ENCODE measurements around the gene MAP4. TPM values are rescaled to one million over a fixed set of nuclear protein-coding genes. Genes with fewer than 3 reads are reported as not detected.

Gene MAP4
- total RNA-seq, 1 donor = 17.9 TPM

DNA sequence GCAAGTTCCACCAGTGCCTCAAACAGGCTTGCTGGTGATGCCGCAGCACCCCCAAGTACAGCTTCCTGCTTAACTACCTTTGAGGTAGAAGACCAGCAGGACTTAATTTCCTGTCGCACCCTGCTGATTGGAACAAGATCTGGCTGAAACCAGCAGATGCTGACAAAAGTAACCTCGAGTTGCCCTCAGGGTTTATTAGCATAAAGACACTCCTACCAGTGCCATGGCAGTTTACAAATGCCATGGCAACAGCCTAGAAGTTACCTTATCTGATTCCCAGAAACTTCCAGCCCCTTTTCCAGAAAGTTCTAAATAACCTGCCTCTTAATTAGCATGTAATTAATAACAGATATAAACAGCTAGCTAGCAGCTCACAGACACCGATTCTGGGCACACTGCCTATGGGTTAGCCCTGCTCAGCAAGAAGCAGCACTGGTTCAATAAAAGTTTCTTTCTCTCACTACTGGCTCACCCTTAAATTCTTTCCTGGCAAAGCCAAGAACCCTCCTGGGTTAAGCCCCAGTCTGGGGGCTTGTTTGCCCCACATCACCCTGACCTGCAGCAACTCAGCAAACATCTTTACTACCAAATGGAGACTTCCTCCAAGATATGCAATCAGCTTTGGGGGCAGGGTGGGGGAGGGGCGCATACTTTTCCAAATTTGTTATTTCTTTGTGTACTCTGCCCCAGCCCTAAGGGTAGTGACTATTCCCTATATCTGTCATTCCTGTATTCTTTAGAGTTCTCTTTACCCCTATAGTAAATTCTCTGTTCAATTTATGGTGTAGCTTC, 54.2 kb downstream of the MAP4 start:
- H3K27me3 ChIP-seq (ENCODE audit: insufficient read depth, low read length) = no peaks in the 10 kb centered on the region
- H3K4me3 ChIP-seq (ENCODE audit: low read length) = no peak overlapping the region
- H3K9me3 ChIP-seq (ENCODE audit: low read depth, low read length) = no peaks in the 10 kb centered on the region
- H3K4me1 ChIP-seq (ENCODE audit: insufficient read depth, low read length) = peaks cover 10% of the 10 kb centered on the region

DNA sequence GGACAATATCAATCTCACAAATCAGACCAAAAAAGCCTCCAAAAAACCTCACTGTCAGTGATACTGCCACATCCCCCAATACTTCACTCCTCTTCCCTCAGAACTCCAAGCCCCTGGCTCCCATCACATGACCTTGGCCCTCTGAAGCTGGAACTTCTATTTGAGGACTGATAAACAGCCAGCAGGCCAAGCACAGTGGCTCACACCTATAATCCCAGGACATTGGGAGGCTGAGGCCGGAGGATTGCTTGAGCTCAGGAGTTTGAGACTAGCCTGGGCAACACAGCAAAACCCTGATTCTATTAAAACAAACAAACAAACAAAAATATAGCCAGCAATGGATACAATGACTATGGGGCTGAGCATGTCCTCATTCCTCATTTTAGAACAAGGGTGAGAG, 55.2 kb downstream of the MAP4 start:
- no peaks in the 10 kb centered on the region for H3K27me3 ChIP-seq (ENCODE audit: insufficient read depth, low read length)
- H3K4me1 ChIP-seq (ENCODE audit: insufficient read depth, low read length) = peaks cover 10% of the 10 kb centered on the region
- no peaks in the 10 kb centered on the region for H3K9me3 ChIP-seq (ENCODE audit: low read depth, low read length)
- no peak overlapping the region for H3K4me3 ChIP-seq (ENCODE audit: low read length)

- Histone ChIP-seq H3K4me3 (ENCODE audit: low read length) (no peak overlapping the region), H3K9me3 (ENCODE audit: low read depth, low read length) (no peaks in the 10 kb centered on the region), H3K27me3 (ENCODE audit: insufficient read depth, low read length) (no peaks in the 10 kb centered on the region), H3K4me1 (ENCODE audit: insufficient read depth, low read length) (peaks cover 2% of the 10 kb centered on the region)
These were observed 59.7 kb downstream of the MAP4 start for GRCh38 chr3:47956521-47956920.

DNA sequence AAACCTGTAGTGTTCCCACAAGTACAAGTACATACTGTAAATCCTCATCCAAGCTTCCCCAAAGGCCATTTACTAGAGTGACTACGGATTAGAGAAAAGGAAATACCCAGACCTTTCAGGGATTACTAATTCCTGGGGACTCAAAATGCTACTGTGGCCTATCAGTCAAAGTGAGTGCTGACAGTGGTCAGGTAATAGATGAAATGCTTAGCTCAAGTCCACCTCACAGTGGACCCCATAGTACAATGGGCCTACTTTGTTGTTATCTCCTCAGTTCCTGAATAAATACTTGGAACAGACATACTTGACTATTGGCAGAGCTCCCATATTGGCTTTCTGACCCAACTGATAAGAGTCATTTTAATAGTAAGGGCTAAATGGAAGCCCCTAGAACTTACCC, 61.6 kb downstream of the MAP4 start:
- no peaks in the 10 kb centered on the region for H3K9me3 ChIP-seq (ENCODE audit: low read depth, low read length)
- no peaks in the 10 kb centered on the region for H3K4me1 ChIP-seq (ENCODE audit: insufficient read depth, low read length)
- H3K27me3 ChIP-seq (ENCODE audit: insufficient read depth, low read length) = no peaks in the 10 kb centered on the region
- no peak overlapping the region for H3K4me3 ChIP-seq (ENCODE audit: low read length)

DNA sequence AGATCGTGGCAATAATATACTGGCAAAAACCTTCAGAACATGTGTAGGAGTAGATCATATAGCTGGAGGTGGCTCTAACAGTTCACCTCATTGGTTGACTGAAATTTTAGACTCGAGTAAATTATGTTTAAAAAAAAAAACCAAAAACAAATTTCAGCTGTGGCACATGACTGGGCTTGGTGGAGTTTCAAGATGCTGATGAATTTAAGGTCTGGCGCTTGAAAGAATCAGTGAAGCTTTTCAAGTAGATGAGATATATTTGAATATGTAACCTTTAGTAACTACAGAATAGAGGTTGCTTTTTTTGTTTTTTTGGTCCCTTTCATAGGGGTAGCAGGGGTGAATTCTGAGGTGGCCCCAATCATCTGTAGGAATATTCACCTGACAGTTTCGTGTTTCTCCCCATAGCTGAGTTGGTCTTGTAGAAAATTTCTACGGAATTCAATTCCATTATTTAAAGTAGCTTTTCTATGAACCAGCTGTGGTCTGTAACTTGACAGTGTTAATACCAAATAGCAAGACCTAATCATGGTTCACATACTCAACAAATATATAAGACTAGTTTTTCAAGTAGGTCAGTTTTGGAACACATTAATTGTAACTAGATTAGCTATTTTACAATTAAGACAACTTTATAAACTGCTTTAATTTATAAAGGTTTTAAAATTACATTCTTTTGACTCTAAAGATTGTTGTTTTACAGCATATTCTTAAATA, 65.6 kb downstream of the MAP4 start:
- no peaks in the 10 kb centered on the region for H3K27me3 ChIP-seq (ENCODE audit: insufficient read depth, low read length)
- no peaks in the 10 kb centered on the region for H3K9me3 ChIP-seq (ENCODE audit: low read depth, low read length)
- H3K4me1 ChIP-seq (ENCODE audit: insufficient read depth, low read length) = no peaks in the 10 kb centered on the region
- no peak overlapping the region for H3K4me3 ChIP-seq (ENCODE audit: low read length)

DNA sequence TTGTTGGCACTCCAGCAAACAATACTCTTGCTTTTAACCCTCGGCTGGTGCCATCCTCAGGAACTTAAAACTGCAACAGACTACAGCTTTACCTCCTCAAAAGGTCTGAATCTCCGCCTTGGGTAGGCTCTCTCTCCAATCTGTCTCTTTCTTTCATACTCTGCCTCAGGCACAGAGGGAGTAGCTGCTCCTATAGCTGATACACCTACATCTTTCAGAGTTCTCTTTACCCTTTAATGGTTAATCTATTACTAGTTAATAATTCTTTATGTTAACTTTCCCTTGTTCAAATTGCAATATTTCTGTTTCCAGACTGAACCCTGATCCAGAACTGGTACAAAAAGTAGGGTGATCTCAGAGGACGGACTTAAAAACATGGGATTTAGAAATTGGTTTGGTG, 66.2 kb downstream of the MAP4 start:
- Histone ChIP-seq H3K9me3 (ENCODE audit: low read depth, low read length) (no peaks in the 10 kb centered on the region), H3K4me3 (ENCODE audit: low read length) (no peak overlapping the region), H3K4me1 (ENCODE audit: insufficient read depth, low read length) (no peaks in the 10 kb centered on the region), H3K27me3 (ENCODE audit: insufficient read depth, low read length) (no peaks in the 10 kb centered on the region)

DNA sequence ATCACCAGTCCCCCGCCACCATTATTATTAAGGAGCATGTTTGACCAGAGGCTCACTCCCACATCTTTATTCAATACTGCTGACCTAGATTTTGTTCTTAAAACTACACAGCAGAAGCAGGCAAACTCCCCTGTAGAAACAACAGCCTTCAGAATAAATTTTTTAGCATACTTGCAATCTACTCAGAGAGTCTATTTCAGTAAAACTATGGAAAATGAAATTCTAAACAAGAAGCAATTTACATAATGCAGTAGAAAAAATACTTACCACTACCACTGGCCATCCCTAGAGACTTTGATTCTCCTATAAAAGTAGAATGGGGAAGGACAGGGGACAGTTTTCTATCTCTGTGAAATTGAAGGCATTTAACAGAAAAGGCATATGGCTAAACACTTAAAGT, 76.0 kb downstream of the MAP4 start:
- no peaks in the 10 kb centered on the region for H3K27me3 ChIP-seq (ENCODE audit: insufficient read depth, low read length)
- no peaks in the 10 kb centered on the region for H3K4me1 ChIP-seq (ENCODE audit: insufficient read depth, low read length)
- no peaks in the 10 kb centered on the region for H3K9me3 ChIP-seq (ENCODE audit: low read depth, low read length)
- no peak overlapping the region for H3K4me3 ChIP-seq (ENCODE audit: low read length)

GRCh38 chr3:47932421-47932820, 83.8 kb downstream of the MAP4 start:
- H3K27me3 ChIP-seq (ENCODE audit: insufficient read depth, low read length) = no peaks in the 10 kb centered on the region
- no peak overlapping the region for H3K4me3 ChIP-seq (ENCODE audit: low read length)
- H3K4me1 ChIP-seq (ENCODE audit: insufficient read depth, low read length) = no peaks in the 10 kb centered on the region
- H3K9me3 ChIP-seq (ENCODE audit: low read depth, low read length) = no peaks in the 10 kb centered on the region

- no peaks in the 10 kb centered on the region for H3K27me3 ChIP-seq (ENCODE audit: insufficient read depth, low read length)
- H3K4me3 ChIP-seq (ENCODE audit: low read length) = no peak overlapping the region
- no peaks in the 10 kb centered on the region for H3K9me3 ChIP-seq (ENCODE audit: low read depth, low read length)
- H3K4me1 ChIP-seq (ENCODE audit: insufficient read depth, low read length) = no peaks in the 10 kb centered on the region
These were observed 85.2 kb downstream of the MAP4 start for GRCh38 chr3:47930979-47931378.

DNA sequence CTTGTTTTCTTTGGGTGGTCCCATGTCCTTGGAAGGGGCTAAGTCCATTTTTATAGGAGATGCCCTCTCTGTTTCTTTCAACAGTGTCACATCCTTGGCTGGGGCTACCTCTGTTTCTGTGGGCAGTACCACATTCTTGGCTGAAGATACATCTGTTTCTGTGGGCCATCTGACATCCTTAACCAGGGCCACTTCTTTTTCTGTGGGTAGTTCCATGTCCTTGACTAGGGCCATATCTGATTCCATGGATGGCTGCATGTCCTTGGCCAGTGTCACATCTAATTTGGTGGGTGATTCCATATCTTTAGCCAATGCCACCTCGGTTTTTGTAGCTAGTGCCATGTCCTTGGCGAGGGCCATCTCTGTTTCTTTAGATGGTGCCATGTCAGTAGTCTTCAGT, 99.5 kb downstream of the MAP4 start:
- H3K27me3 ChIP-seq (ENCODE audit: insufficient read depth, low read length) = no peaks in the 10 kb centered on the region
- H3K4me3 ChIP-seq (ENCODE audit: low read length) = no peak overlapping the region
- H3K4me1 ChIP-seq (ENCODE audit: insufficient read depth, low read length) = no peaks in the 10 kb centered on the region
- no peaks in the 10 kb centered on the region for H3K9me3 ChIP-seq (ENCODE audit: low read depth, low read length)

GRCh38 chr3:47916201-47916600, 100.0 kb downstream of the MAP4 start:
- Histone ChIP-seq H3K4me3 (ENCODE audit: low read length) (no peak overlapping the region), H3K9me3 (ENCODE audit: low read depth, low read length) (no peaks in the 10 kb centered on the region), H3K4me1 (ENCODE audit: insufficient read depth, low read length) (no peaks in the 10 kb centered on the region), H3K27me3 (ENCODE audit: insufficient read depth, low read length) (no peaks in the 10 kb centered on the region)

GRCh38 chr3:47912006-47912504, 104.2 kb downstream of the MAP4 start:
- H3K4me1 ChIP-seq (ENCODE audit: insufficient read depth, low read length) = no peaks in the 10 kb centered on the region
- H3K9me3 ChIP-seq (ENCODE audit: low read depth, low read length) = no peaks in the 10 kb centered on the region
- H3K4me3 ChIP-seq (ENCODE audit: low read length) = no peak overlapping the region
- no peaks in the 10 kb centered on the region for H3K27me3 ChIP-seq (ENCODE audit: insufficient read depth, low read length)

DNA sequence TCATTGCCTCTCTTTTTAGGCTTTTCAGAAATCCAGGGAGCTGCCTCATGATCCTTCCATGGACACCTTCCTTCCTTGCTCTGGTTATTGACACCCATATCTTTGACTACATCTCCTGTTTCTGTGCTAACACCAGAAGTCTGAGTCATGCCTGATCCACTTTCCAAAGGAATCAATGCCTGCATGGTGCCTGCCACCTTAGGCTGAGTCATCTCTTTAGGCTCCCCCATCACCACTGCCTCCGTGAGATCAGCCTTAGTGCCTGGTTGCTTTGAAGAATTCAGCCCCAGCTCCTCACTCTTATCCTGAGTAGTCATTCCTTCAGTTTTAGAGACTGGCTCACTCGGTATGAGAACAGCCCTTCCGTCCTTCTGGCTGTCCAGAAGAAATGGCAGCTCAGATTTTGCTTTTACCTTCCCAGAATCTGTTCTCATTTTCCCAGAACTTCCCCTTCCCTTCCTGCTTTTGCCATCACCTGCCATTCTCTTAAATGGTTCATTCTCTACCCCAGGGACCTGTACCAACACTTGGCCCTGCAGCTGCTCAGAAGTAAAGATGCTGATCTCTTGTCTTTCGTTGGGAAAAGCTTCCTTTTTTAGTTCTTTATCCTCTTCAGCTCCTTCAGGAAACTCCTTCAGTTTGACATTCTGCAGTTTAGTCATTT, 105.3 kb downstream of the MAP4 start:
- no peaks in the 10 kb centered on the region for H3K4me1 ChIP-seq (ENCODE audit: insufficient read depth, low read length)
- no peaks in the 10 kb centered on the region for H3K27me3 ChIP-seq (ENCODE audit: insufficient read depth, low read length)
- no peak overlapping the region for H3K4me3 ChIP-seq (ENCODE audit: low read length)
- no peaks in the 10 kb centered on the region for H3K9me3 ChIP-seq (ENCODE audit: low read depth, low read length)

- Histone ChIP-seq H3K4me1 (ENCODE audit: insufficient read depth, low read length) (no peaks in the 10 kb centered on the region), H3K27me3 (ENCODE audit: insufficient read depth, low read length) (no peaks in the 10 kb centered on the region), H3K9me3 (ENCODE audit: low read depth, low read length) (no peaks in the 10 kb centered on the region), H3K4me3 (ENCODE audit: low read length) (no peak overlapping the region)
These were observed 106.0 kb downstream of the MAP4 start for GRCh38 chr3:47910233-47910632.

GRCh38 chr3:47909607-47910006, 106.6 kb downstream of the MAP4 start:
- H3K4me3 ChIP-seq (ENCODE audit: low read length) = no peak overlapping the region
- no peaks in the 10 kb centered on the region for H3K27me3 ChIP-seq (ENCODE audit: insufficient read depth, low read length)
- H3K4me1 ChIP-seq (ENCODE audit: insufficient read depth, low read length) = no peaks in the 10 kb centered on the region
- H3K9me3 ChIP-seq (ENCODE audit: low read depth, low read length) = no peaks in the 10 kb centered on the region

Data from mononuclear cell (primary cell).